Adrenal gland (tissue), 5 donors: ENCODE results near the gene MARCHF7.

Experiments
- POLR2A ChIP-seq, 2 donors: fragments of 450-650 bp; IDR thresholded peaks; one replicate each; pipeline ENCODE4 v1.6.1; 2017; ENCODE audit warnings: antibody characterized with exemption in 2 of 2, mild to moderate bottlenecking in 2 of 2, moderate library complexity in 1 of 2
- TF ChIP-seq, protein P1 (sequence below), 6 experiments: fragments of 450-650 bp in 4 of 6; fragments of 200-600 bp in 2 of 6; sonication (generic) in 1 of 6; IDR thresholded peaks; 1 replicate in 5 of 6; 2 replicates in 1 of 6; pipeline versions ENCODE4 v1.5.1 to v1.8.0; 2016 to 2021; ENCODE audit warnings: antibody characterized with exemption in 6 of 6, mild to moderate bottlenecking in 2 of 6, moderate library complexity in 1 of 6
- donor health status: DM: no; HTN: no; CAD: no.

DNA sequence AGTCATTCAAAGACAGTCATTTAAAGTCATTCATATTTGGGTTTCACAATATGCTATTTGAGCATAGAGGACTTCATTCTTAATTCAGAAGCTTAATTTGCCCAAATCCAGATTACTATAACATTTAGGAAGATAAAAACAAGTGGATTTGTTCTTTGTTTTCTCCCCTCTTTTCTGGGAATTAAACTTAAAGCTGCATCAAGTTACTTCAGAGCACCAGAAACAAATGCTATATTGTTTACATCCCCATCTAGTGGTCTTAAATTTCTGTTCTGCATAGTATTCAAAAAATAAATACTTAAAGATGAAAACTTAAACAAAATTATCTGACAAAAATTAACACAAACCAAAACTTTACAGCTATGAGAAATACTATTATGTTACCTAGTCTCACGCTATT is 34.7 kb upstream of the MARCHF7 start:
- TF ChIP-seq, protein P1, sequence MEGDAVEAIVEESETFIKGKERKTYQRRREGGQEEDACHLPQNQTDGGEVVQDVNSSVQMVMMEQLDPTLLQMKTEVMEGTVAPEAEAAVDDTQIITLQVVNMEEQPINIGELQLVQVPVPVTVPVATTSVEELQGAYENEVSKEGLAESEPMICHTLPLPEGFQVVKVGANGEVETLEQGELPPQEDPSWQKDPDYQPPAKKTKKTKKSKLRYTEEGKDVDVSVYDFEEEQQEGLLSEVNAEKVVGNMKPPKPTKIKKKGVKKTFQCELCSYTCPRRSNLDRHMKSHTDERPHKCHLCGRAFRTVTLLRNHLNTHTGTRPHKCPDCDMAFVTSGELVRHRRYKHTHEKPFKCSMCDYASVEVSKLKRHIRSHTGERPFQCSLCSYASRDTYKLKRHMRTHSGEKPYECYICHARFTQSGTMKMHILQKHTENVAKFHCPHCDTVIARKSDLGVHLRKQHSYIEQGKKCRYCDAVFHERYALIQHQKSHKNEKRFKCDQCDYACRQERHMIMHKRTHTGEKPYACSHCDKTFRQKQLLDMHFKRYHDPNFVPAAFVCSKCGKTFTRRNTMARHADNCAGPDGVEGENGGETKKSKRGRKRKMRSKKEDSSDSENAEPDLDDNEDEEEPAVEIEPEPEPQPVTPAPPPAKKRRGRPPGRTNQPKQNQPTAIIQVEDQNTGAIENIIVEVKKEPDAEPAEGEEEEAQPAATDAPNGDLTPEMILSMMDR (IDR thresholded peaks at IDR 0.05): peak in 1 of 6 experiments; percentile 39
- no peak for TF ChIP-seq POLR2A (IDR thresholded peaks at IDR 0.05)
